Measurements from ENCODE around the gene ABCA9.
A peak's percentile ranks its signal among the peaks of the same experiment; 100 is the strongest.

The ABCA9 gene

GRCh38 chr17:69047368-69048263, 13.1 kb downstream of the ABCA9 start:
- no peaks in the 10 kb centered on the region for H3K36me3 ChIP-seq
- peak overlapping the region; percentile 87 for H3K27ac ChIP-seq
- peak overlapping the region; percentile 17 to 31 for H3K4me3 ChIP-seq (ENCODE audit: low read depth in 1 of 2, low read length in 1 of 2)
- peaks cover 30 to 37% of the 10 kb centered on the region in 2 experiments for H3K4me1 ChIP-seq (ENCODE audit: control insufficient read depth in 1 of 2, insufficient read depth in 1 of 2, low read depth in 1 of 2, low read length in 1 of 2)
- H3K9me3 ChIP-seq = no peaks in the 10 kb centered on the region
- TF ChIP-seq CTCF (IDR thresholded peaks at IDR 0.05) = no peak
- H3K27me3 ChIP-seq = no peaks in the 10 kb centered on the region

GRCh38 chr17:69046121-69046807, 14.5 kb downstream of the ABCA9 start:
- Histone ChIP-seq H3K4me1 (ENCODE audit: control insufficient read depth in 1 of 2, insufficient read depth in 1 of 2, low read depth in 1 of 2, low read length in 1 of 2) (peaks cover 29 to 34% of the 10 kb centered on the region in 2 experiments), H3K27me3 (no peaks in the 10 kb centered on the region), H3K4me3 (ENCODE audit: low read depth in 1 of 2, low read length in 1 of 2) (no peak overlapping the region), H3K36me3 (no peaks in the 10 kb centered on the region), H3K27ac (peak overlapping the region; percentile 87), H3K9me3 (no peaks in the 10 kb centered on the region)
- TF ChIP-seq CTCF (IDR thresholded peaks at IDR 0.05) = no peak

GRCh38 chr17:69045646-69046045, 15.1 kb downstream of the ABCA9 start:
- H3K4me1 ChIP-seq (ENCODE audit: control insufficient read depth in 1 of 2, insufficient read depth in 1 of 2, low read depth in 1 of 2, low read length in 1 of 2) = peaks cover 24 to 28% of the 10 kb centered on the region in 2 experiments
- no peaks in the 10 kb centered on the region for H3K36me3 ChIP-seq
- no peak overlapping the region for H3K27ac ChIP-seq
- no peaks in the 10 kb centered on the region for H3K9me3 ChIP-seq
- TF ChIP-seq CTCF (IDR thresholded peaks at IDR 0.05) = no peak
- no peak overlapping the region for H3K4me3 ChIP-seq (ENCODE audit: low read depth in 1 of 2, low read length in 1 of 2)
- no peaks in the 10 kb centered on the region for H3K27me3 ChIP-seq

GRCh38 chr17:69044371-69044770, 16.4 kb downstream of the ABCA9 start:
- Histone ChIP-seq H3K27ac (no peak overlapping the region), H3K4me1 (ENCODE audit: control insufficient read depth in 1 of 2, insufficient read depth in 1 of 2, low read depth in 1 of 2, low read length in 1 of 2) (peaks cover 24 to 28% of the 10 kb centered on the region in 2 experiments), H3K36me3 (no peaks in the 10 kb centered on the region), H3K27me3 (no peaks in the 10 kb centered on the region), H3K4me3 (ENCODE audit: low read depth in 1 of 2, low read length in 1 of 2) (no peak overlapping the region), H3K9me3 (no peaks in the 10 kb centered on the region)
- TF ChIP-seq CTCF (IDR thresholded peaks at IDR 0.05) = no peak

- H3K4me1 ChIP-seq (ENCODE audit: control insufficient read depth in 1 of 2, insufficient read depth in 1 of 2, low read depth in 1 of 2, low read length in 1 of 2) = peaks cover 19% of the 10 kb centered on the region in 2 experiments
- TF ChIP-seq CTCF (IDR thresholded peaks at IDR 0.05) = no peak
- no peaks in the 10 kb centered on the region for H3K27me3 ChIP-seq
- no peak overlapping the region for H3K27ac ChIP-seq
- no peaks in the 10 kb centered on the region for H3K36me3 ChIP-seq
- H3K9me3 ChIP-seq = no peaks in the 10 kb centered on the region
- H3K4me3 ChIP-seq (ENCODE audit: low read depth in 1 of 2, low read length in 1 of 2) = no peak overlapping the region
Measured at GRCh38 chr17:69043098-69043734, 17.5 kb downstream of the ABCA9 start.

All from neutrophil (primary cell).